Stimulated activated CD4-positive, alpha-beta T cell treated with anti-CD3 and anti-CD28 coated beads, TNF-alpha, amount 100 ng/mL, for 48 hours (primary cell): ENCODE results near the gene MLLT3.
A peak's percentile ranks its signal among the peaks of the same experiment; 100 is the strongest.

Experiments
- DNase-seq, 3 donors: peaks; one replicate each; pipeline ENCODE4 v3.0.0-alpha.2; 2020; ENCODE audit warnings: low read depth in 3 of 3

MLLT3 gene

DNA sequence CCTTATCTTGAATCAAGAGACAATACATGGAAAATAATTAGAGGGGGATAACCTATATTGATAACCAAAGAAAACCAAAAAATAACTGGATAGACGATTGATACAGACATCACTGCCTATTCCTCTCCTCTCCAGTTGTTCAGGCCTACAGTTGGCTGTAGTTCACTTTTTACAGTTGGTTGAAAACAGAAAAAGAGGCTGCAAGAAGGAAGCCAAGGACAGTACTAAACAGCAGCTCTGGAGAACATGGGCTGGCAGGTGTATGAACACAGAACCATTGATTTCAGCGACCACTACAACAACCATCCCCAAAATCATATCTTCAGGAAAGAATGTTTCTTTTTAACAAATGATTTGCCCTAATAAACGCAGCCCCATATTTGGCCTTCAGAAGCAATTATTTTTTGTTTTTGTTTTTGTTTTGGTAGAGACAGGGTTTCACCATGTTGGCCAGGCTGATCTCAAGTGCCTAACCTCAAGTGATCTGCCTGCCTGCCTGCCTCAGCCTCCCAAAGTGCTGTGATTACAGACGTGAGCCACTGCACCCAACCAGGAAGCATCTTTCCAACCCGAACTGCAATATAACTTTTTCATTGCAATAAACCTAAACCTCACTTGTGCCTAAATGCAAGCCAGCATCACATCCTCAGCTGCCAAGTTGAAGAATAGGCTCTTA lies 64.3 kb downstream of the MLLT3 start:
- DNase-seq: no peak

DNA sequence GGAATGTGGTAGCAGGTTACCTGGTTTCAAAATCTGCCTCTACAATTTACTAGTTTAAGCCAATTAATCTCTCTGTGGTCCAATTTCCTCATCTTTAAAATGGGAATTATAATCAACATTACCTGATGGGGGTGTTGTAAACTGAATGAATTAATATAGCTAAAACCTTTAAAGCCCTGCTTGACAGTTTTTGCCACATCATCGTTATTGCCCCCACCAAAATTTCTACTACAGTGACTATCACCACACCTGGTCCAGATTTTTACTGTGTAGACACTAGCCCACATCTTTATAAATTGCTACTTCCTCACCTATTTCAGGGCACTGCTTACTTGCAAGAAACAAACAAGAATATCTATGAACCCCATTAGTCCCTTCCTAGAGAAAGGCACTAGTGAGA lies 65.0 kb downstream of the MLLT3 start:
- no peak for DNase-seq

DNA sequence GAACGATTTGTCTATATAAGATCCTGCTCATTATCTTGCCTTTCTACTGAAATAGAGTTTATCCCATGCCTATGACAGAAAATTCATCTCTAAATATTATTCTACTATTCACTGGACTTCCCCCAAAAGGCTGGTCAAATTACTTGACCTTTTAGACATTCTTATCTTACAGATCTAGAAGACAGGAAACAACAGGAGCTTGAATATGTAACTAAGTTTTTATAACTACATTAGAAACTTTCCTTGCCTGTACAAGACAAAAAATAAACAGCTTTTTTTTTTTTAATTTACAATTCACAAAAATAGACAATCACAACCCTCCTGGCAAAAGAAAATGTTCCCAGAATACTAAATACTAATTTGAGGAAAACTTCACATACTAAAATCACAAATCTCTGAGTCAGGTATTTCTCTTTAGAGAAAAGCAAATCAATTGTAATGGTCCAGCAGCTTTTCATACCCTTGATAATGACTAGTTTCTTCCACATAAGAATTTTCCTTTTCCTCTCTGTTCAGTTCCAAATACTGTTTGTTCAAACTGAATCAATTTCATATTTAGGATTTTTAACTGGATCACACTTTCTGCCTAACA lies 68.6 kb downstream of the MLLT3 start:
- DNase-seq: no peak

- DNase-seq: no peak
Observed at GRCh38 chr9:20552874-20553557, 69.3 kb downstream of the MLLT3 start.

- DNase-seq: peak in 1 of 3 donors; percentile 33
Observed at GRCh38 chr9:20551835-20552234, 70.5 kb downstream of the MLLT3 start.

- DNase-seq: no peak
Observed at GRCh38 chr9:20551236-20551635, 71.1 kb downstream of the MLLT3 start.

GRCh38 chr9:20550326-20550725 lies 72.0 kb downstream of the MLLT3 start:
- DNase-seq: no peak

DNA sequence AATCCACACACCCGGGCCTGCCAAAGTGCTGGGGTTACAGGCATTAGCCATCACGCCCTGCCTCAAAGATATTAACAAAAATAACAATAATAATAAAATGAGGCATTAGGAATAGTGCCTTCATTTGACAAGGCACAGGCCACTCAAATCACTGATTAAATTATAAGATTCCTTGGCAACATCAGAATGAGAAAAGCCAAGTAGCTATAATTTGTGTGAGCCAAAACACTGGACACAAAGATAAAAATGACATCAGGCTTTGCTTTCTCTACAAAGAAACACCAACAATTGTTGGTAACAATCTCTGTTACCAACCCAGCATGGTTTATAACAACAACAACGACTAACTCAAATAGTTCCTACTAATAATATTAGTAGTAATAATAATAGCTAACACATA lies 73.2 kb downstream of the MLLT3 start:
- DNase-seq: no peak

DNA sequence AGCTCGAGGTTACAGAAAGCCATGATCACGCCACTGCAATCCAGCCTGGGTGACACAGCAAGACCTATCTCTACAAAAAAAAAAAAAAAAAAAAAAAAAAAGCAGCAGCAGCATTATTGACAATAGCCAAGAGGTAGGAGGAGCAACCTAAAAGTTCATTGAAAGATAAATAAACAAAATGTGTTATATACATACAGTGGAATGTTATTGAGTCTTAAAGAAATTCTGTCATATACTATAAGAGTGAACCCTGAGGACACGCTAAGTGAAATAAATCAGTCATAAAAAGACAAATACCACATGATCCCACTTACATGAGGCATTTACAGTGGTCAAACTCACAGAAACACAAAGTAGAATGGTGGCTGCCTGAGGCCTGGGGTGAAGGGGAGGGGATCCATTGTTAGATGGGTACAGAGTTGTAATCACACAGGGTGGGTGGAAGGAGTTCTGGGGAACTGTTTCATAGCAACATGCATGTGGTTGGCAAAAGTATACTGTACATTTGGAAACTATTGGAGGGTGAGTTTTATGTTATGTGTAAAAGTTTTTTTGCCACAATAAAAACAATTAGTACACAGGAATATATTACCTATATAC lies 77.2 kb downstream of the MLLT3 start:
- no peak for DNase-seq

- no peak for DNase-seq
Observed at GRCh38 chr9:20540169-20540863, 82.0 kb downstream of the MLLT3 start.

DNA sequence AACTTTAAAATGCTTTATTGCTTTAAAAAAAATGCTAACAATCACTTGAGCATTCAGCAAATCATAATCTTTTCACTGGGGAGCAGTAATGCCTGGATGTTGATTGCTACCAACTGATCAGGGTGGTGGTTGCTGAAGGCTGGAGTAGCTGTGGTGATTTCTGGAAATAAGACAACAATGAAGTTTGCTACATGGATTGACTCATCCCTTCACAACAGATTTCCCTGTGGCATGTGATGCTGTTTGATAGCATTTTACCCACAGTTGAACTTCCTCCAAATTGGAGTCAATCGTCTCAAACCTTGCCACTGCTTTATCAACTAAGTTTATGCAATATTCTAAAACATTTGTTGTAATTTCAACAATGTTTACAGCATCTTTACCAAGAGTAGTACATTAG lies 83.3 kb downstream of the MLLT3 start:
- no peak for DNase-seq

DNA sequence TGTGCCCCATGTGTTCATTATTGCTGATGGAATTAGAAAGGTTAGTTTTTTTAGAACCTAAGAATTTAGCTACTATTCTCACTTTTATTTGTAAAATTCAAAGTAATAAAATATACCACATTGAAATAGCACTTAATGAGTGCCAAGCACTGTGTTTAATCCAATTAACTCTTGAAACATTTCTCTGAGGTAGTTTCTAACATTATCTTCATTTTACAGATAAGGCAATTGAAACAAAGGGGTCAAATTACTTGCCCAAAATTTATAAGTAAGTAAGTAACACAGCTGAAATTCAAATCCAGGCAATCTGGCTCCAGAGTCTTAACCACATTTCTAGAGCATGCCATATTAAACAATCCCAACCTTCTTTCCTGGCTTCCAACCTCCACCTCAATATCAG lies 84.2 kb downstream of the MLLT3 start:
- no peak for DNase-seq

GRCh38 chr9:20537294-20537693 lies 85.0 kb downstream of the MLLT3 start:
- no peak for DNase-seq

GRCh38 chr9:20532584-20532983 lies 89.7 kb downstream of the MLLT3 start:
- no peak for DNase-seq

DNA sequence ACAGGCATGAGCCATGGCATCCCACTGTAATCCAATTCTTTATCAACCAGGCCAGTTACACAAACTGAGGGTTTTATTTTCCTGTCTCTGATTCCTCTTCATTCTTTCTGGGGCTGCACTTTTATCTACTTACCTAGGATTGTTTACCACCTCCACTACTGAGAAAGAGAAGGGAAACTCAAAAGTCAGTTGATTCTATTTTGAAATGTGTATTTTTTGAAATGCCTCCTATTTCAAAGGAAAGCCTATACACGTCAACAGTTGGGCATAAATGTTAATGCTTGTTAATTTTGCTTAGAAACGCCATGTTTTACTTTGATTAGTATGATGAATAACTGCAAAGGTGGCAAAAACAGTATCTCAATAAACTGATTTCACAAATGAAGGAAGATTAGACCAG lies 92.5 kb downstream of the MLLT3 start:
- no peak for DNase-seq

DNA sequence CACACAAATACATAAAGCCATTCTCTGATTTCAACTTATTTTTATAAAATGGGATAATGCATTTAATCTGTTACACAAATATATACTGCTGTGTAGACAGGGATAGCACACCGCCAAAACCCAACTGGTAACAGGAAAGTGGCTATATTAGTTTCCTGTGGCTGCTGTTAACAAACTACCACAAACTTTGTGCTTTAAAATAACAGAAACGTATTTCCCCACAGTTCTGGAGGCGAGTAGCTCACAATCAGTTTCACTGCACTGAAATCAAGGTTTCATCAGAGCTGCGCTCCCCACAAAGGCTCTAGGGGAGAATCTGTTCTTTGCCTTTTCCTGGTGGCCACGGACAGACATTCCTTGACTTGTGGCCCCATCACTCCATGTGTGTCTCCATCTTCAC lies 94.0 kb downstream of the MLLT3 start:
- DNase-seq: no peak

DNA sequence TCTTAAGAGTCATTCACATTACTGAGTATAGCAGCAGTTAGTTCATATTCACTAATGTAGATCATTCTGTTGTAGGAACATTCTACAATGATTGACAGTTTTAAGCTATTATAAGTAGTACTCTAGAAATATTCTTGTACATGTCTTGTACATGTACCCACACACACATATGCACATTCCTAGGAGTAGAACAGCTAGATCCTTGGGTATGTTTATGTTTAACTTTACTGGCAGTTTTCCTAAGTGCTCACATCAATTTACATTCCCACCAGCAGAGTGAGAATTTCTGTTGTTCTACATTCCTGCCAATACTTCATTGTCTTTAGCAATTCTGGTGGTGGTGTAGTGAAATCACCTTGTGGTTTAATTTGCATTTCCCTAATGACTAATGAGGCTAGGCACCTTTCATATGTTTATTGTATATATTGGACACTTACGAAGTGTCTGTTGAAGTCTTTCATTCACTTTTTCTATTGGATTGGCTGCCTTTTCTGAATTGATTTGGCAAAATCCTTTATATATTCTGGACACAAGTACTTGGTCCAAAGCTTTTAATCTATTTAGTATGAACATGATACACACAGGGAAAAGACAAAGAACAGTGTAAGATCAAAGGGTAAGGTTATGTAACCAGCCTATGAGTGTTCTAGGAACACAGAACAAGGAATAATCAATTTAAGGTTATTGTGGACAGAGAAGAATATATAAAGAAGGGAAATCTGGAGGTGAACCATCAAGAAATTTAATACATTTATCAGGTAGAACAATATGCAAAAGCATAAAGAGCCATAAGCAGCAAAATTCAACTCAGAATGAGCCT lies 95.6 kb downstream of the MLLT3 start:
- no peak for DNase-seq

- DNase-seq: peak in 1 of 3 donors; percentile 13
Observed at GRCh38 chr9:20524776-20525175, 97.5 kb downstream of the MLLT3 start.

DNA sequence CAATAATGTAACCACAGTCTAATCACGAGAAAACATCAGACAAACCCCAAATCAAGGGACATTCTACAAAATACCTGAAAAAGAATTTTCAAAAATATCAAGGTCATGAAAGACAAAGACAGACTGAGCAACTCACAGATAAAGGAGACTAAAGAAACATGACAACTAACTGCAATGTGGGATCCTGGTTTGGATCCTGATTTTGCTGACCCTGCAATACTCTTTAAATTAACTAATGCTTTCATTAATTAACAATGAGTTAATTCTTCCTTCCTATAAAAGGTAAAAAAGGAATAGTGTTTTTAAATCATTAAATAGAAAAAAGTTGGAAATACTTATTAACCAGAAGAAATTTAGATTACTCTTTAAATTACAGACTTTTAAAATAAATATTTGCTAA lies 103.6 kb downstream of the MLLT3 start:
- DNase-seq: no peak

GRCh38 chr9:20513126-20513913 lies 109.0 kb downstream of the MLLT3 start:
- DNase-seq: no peak

DNA sequence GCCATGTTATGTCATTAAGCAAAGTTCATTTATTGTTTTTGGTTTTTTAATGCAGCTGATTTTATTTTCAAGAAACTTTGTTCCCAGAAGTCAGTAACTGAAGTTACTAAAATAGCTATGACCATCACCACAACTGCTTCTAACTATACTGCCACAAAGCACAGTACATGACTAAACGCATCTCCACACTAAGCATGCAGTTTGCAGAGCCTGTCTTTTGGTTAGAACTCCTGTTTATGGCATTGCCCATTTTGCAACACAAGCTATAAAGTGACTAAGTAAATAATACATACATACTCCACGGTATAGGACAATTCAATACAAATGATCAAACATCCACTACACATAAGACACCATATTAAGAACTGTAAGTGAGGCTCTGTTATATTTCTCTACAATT lies 109.7 kb downstream of the MLLT3 start:
- DNase-seq: no peak
